GM12892 (cell line): ENCODE data around the gene CACNA2D1.

Experiments
- POLR2A ChIP-seq: IDR thresholded peaks from 2 replicates; pipeline ENCODE4 v1.6.1; 2011; ENCODE audit warnings: low read depth, low read length, control low read depth
- TAF1 ChIP-seq: IDR thresholded peaks from 2 replicates; pipeline ENCODE4 v1.6.1; 2011; ENCODE audit warnings: low read depth, mild to moderate bottlenecking, control low read depth, low read length, borderline replicate concordance

- TF ChIP-seq TAF1 (no peak), POLR2A (no peak)
Observed at GRCh38 chr7:81983406-81983805, 460.2 kb downstream of the CACNA2D1 start.
